Measurements from ENCODE around the gene DNM3.

The DNM3 gene

DNA sequence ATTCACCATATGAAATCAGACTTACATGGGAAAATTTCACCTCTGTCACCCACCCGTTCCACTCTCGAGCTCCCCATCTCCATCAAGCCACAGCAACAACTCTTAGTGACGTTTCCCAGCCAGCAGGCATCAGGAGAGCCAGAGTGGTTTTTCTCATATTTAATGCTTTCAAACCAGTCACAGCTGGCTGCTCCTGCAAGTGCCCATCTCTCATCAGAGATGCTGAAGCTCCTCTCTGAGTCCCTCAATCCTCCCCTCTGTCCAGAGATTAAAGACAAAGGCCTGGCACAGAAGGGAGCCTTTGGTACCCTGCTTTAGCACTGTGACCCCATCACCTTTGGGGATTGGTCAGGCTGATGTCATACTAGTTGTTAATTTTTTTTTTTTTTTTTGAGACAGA is 277.3 kb downstream of the DNM3 start:
- TF ChIP-seq, protein P1, sequence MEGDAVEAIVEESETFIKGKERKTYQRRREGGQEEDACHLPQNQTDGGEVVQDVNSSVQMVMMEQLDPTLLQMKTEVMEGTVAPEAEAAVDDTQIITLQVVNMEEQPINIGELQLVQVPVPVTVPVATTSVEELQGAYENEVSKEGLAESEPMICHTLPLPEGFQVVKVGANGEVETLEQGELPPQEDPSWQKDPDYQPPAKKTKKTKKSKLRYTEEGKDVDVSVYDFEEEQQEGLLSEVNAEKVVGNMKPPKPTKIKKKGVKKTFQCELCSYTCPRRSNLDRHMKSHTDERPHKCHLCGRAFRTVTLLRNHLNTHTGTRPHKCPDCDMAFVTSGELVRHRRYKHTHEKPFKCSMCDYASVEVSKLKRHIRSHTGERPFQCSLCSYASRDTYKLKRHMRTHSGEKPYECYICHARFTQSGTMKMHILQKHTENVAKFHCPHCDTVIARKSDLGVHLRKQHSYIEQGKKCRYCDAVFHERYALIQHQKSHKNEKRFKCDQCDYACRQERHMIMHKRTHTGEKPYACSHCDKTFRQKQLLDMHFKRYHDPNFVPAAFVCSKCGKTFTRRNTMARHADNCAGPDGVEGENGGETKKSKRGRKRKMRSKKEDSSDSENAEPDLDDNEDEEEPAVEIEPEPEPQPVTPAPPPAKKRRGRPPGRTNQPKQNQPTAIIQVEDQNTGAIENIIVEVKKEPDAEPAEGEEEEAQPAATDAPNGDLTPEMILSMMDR (IDR thresholded peaks at IDR 0.05) = no peak
- no peak overlapping the region for H3K4me3 ChIP-seq

DNA sequence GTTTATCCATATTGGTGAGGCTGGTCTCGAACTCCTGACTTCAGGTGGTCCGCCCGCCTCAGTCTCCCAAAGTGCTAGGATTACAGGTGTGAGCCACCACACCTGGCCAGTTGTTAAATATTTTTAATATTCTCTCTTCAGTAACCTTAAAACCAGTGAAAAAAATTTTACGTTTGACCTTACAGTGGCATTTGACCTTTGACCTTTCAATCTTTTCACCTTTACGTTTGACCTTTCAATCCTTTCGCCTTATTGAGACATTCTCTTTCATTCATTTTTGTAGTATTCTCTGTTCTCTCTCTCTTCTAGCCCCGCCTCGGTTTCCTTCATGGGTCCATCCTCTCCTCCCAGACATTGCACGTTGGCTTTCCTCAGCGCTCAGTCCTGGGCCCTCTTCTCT is 277.9 kb downstream of the DNM3 start:
- Histone ChIP-seq H3K27ac (no peak overlapping the region), H3K4me3 (no peak overlapping the region)
- no peak for DNase-seq (ENCODE audit: low spot score)
- TF ChIP-seq, protein P1 (IDR thresholded peaks at IDR 0.05) = no peak

More for the DNA sequence above, 277.3 kb downstream of the DNM3 start:
- no peak overlapping the region for H3K27ac ChIP-seq
- DNase-seq (ENCODE audit: low spot score) = no peak

DNA sequence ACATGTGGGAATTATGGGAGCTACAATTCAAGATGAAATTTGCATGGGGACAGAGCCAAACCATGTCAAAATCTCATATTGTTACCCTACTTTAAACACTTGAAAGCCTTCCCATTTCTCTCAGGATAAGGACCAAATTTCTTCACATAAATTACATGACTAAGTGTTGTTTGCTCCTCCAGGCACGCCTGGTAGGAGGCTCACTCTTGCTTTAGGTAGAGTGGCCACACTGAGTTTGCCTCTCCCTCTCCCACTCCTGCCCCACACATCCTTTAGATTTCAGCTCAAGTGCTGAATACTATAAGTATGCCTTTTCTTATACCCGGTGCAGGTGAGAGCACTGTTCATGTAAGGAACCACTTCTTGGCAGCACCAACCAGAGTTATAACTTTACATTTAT is 279.1 kb downstream of the DNM3 start:
- DNase-seq (ENCODE audit: low spot score) = no peak
- TF ChIP-seq, protein P1 (IDR thresholded peaks at IDR 0.05) = no peak
- Histone ChIP-seq H3K27ac (no peak overlapping the region), H3K4me3 (no peak overlapping the region)

DNA sequence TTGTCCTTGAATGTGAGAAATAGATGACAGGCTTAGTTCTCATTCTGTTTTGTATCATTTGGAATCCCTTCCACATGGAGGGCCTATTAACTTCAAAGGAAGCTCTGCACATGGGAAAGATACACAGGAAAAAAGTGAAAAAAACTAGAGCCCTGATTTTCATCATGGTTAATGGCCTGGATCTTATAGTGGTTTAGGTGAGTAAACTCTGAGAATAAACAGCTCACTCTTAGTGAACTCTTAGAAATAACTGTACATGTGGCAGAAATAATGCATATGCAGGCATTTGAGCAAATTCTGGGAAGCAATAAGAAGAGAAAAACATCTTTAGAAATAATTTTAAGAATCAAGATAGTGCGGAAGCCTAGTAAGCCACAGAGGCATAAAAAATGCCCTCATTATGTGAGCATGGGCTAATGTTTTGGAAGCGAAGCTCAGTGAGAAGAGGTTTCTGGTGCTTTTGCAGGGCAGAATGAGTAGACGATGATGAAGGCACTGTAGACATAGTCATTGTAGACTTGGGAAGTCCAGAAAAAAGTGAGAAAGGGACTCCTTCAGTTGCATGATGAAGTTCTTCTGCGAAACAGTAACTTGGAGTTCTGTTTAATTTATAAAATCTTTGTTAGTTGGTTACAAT is 279.9 kb downstream of the DNM3 start:
- no peak for DNase-seq (ENCODE audit: low spot score)
- TF ChIP-seq, protein P1 (IDR thresholded peaks at IDR 0.05) = no peak
- Histone ChIP-seq H3K27ac (no peak overlapping the region), H3K4me3 (no peak overlapping the region)

DNA sequence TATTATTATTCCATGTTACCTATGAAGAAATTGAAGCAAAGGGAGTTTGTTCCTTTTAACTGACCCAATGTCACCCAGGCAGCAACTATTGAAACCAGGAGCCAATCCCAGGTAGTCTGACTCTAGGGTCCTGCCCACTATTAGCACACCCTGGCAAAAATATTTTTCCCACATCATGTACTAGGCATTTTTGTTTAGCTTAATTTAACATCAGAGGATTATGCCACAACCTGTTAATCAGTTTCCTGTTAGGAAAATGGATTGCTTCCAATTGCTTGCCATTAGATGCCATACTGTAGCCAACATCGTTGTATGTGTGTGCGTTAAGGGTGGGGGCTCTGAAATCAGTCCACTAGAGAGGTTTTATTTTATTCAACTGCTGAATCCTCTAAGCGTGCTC is 281.1 kb downstream of the DNM3 start:
- no peak for DNase-seq (ENCODE audit: low spot score)
- TF ChIP-seq, protein P1 (IDR thresholded peaks at IDR 0.05) = no peak
- Histone ChIP-seq H3K27ac (no peak overlapping the region), H3K4me3 (no peak overlapping the region)

DNA sequence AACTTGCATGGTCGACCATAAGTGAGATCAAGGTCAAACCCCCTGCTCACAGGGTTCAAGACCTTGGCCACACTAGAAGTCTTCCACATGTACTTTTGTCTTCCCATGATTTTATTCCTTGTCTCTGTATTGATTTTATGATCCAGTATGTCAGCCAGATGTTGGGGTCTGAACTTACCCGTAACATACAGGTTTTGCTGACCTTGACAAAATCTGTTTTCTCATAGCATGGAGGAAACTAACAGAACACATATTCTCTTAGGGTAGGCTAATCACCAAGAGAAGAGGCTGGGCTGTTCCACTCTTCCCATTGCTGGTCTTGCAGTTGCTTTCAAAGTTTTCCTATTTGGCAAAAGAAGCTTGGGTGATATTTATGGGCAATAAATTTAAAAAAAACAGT is 284.0 kb downstream of the DNM3 start:
- Histone ChIP-seq H3K4me3 (no peak overlapping the region), H3K27ac (no peak overlapping the region)
- TF ChIP-seq, protein P1 (IDR thresholded peaks at IDR 0.05) = no peak
- DNase-seq (ENCODE audit: low spot score) = no peak

DNA sequence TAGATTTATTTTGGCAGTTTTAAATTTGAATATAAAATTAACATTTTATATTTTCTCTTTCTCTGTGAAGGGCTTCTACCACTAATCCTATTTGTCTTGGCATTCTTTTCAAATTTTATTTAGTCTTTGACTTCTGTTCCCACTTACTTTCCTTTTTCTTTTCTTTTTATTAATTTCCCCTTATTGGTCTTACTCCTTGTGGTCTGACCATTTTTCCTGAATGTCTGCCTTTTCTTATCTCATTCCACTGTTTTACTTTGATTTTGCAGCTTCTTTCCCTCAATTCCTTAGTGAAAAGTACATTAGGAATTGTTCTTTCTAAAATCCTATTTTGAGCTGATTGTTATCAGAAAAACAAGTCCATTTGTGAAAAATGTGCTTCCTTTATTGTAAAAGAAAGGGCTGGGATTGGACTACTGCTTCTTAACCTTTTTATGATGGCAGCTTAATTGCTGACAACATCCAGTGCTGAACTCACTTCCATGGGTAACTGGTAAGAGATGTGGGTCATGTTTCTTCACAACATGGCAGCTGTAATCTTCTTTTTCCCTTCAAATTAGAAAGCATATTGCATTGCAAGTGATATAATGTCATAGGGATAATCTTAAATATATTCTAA is 284.6 kb downstream of the DNM3 start:
- no peak for DNase-seq (ENCODE audit: low spot score)
- Histone ChIP-seq H3K27ac (no peak overlapping the region), H3K4me3 (no peak overlapping the region)
- TF ChIP-seq, protein P1 (IDR thresholded peaks at IDR 0.05) = no peak

Data from coronary artery (tissue), 2 donors.